AG09319 (cell line): ENCODE results near the gene RBMS3.

ENCODE experiments used
- DNase-seq: peaks from one replicate; pipeline ENCODE4 v3.0.0-alpha.2; 2010; ENCODE audit warnings: low read depth; ENCODE audit errors: extremely low read depth
- TF ChIP-seq, protein P1 (sequence below): IDR thresholded peaks from 2 replicates; pipeline ENCODE4 v1.5.1; 2011; ENCODE audit warnings: low read depth, mild to moderate bottlenecking, inconsistent platforms, low read length, moderate library complexity

The RBMS3 gene

GRCh38 chr3:29746163-29746760 lies 465.4 kb downstream of the RBMS3 start:
- DNase-seq, result no peak
- TF ChIP-seq, protein P1, sequence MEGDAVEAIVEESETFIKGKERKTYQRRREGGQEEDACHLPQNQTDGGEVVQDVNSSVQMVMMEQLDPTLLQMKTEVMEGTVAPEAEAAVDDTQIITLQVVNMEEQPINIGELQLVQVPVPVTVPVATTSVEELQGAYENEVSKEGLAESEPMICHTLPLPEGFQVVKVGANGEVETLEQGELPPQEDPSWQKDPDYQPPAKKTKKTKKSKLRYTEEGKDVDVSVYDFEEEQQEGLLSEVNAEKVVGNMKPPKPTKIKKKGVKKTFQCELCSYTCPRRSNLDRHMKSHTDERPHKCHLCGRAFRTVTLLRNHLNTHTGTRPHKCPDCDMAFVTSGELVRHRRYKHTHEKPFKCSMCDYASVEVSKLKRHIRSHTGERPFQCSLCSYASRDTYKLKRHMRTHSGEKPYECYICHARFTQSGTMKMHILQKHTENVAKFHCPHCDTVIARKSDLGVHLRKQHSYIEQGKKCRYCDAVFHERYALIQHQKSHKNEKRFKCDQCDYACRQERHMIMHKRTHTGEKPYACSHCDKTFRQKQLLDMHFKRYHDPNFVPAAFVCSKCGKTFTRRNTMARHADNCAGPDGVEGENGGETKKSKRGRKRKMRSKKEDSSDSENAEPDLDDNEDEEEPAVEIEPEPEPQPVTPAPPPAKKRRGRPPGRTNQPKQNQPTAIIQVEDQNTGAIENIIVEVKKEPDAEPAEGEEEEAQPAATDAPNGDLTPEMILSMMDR, result no peak

GRCh38 chr3:29747991-29748390 lies 467.1 kb downstream of the RBMS3 start:
- TF ChIP-seq, protein P1, result no peak
- no peak for DNase-seq

DNA sequence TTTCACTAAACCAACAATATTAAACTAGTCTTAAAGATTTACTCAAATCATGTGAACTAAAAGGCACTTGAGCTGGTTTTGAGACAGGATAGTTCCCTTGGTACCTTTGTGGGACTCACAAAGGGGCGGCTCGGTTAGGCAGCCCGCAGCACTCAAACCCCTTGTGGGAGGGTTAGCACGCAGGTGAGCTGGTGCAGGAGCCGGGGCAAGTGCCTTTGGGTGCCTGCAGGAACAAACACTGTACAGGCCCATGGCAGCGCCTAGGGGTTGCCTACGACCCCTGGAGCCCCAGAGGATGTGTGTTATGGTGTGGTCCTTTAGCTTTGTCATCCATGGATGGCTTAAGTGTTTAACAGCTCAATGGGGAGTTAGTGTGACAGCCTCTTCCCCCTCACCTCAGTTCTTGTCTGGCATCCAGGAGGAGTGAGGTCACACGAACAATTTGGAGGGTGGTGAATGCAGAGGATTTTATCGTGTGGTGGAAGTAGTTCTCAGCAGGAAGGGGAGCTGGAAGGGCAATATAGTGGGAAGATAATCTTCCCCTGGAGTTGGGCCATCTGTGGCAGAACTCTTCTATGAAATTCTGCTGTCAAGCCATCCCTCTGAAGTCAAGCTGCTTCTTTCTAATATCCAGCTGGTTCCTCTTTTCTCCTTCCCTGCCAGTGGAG lies 470.9 kb downstream of the RBMS3 start:
- TF ChIP-seq, protein P1, result no peak
- no peak for DNase-seq

GRCh38 chr3:29754346-29754745 lies 473.5 kb downstream of the RBMS3 start:
- TF ChIP-seq, protein P1, result no peak
- no peak for DNase-seq

DNA sequence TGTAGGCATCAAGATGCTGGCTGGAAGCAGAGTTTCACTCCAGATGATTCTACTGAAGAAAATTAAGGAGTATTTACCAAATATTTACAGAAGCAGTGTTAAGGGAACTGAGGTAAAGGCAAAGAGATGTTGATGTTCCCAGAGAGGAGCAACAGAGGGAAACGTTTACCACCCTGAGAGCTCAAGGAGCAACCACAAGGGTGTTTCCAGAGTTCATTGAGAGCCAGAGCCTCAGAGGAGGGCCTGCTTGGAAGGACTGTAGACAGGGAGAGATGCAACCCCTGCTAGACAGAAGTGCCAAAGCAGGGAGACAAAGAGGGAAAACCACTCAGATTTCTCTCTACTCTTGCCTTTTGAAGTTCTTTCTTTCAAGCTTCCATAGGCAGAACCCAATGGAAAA lies 474.5 kb downstream of the RBMS3 start:
- TF ChIP-seq, protein P1, result no peak
- DNase-seq, result no peak

DNA sequence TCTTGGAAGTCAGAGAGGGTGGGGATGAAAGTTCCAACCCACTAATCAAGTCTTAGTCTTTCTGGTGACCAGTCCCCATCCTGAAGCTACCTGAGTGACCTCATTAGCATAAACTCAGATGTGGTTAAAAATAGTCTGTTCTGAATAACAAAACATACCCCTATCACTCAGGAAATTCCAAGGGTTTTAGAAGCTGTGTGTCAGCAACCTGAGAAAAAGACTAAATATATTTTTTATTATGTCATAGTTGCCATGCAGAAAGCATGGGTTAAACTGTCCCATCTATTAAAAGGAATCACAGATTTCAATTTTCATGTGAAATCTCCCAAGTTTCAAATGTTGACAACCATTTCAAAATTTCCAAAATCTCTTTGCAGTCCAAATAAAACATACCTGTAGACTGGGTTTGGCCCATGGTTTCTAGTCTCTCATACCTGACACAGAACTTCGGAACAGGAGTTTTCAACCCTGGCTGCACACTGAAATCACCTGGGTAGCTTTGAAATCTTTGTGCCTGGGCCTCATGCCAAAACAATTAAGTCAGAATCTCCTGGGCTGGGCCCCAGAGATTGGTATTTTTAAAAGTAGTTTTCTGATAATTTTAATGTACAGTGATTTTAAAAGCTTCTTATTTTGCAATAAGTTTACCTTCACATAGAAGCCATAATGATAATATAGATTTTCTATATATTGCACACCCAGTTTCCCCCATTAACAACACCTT lies 476.3 kb downstream of the RBMS3 start:
- TF ChIP-seq, protein P1, result no peak
- no peak for DNase-seq

- no peak for DNase-seq
- TF ChIP-seq, protein P1, result no peak
Observed at GRCh38 chr3:29758108-29758433, 477.2 kb downstream of the RBMS3 start.
